GM15510 (cell line): ENCODE results near the gene IFNA5.

Experiments used
- POLR2A ChIP-seq: IDR thresholded peaks from 3 replicates; pipeline ENCODE4 v1.6.1; 2011; ENCODE audit warnings: borderline replicate concordance; ENCODE audit not compliant: insufficient read length; ENCODE audit errors: extremely low read depth

The IFNA5 gene

GRCh38 chr9:21305213-21305612 lies at the start of gene IFNA5:
IFNA5 (minus strand) TSS chr9:21305313; CDS start chr9:21305256, 57 bp downstream.
- no peak for TF ChIP-seq POLR2A

DNA sequence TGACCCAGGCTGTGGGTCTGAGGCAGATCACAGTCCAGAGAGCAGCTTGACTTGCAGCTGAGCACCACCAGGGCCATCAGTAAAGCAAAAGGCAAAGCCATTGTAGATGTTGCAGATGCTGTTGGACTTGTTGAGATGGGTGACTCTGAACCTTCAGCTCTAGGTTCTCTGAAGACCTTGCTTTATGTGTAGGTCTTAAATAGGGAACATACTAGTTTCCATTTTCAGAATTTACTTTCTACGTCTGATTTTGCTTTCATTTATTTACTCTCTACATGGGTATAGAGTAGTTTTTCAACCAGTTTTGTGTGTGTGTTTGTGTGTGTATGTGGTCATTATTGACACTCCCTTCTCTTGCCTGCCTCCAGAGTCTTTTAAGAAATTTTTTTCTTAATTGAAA lies 45.7 kb upstream of the IFNA5 start, which contains the start of gene IFNA6:
IFNA6 (minus strand) TSS at position 101 of the 400 bp plus-strand sequence; CDS start at position 101, 0 bp downstream.
- TF ChIP-seq POLR2A: no peak

- TF ChIP-seq POLR2A: no peak
Measured at GRCh38 chr9:21348430-21348970, 43.4 kb upstream of the IFNA5 start.

- TF ChIP-seq POLR2A: no peak
Measured at GRCh38 chr9:21340735-21341134, 35.6 kb upstream of the IFNA5 start.

DNA sequence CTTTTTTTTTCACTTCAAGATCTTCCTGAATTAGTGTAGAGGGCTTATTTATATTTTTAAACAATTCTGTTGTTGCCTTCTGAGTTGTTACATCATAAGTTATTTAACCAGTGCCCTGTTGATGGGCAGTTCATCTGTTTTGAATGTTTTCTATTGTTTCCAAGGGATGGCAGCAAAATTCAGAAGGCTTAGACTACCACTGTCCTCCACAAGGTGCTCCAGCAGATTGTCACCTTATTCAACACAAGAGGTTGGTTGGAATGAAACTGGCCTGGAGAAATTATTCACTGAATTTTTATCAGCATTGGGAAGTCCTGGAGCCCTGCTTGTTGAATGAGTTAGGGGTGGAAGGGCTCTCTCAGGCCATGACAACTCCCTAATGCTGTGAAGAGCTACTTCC lies 31.3 kb upstream of the IFNA5 start:
- no peak for TF ChIP-seq POLR2A

- peak; percentile 79 for TF ChIP-seq POLR2A
Measured at GRCh38 chr9:21334701-21335632, 29.9 kb upstream of the IFNA5 start, which contains the start of gene KLHL9. KLHL9 (minus strand) TSS chr9:21335404; CDS start chr9:21334859, 545 bp downstream.

DNA sequence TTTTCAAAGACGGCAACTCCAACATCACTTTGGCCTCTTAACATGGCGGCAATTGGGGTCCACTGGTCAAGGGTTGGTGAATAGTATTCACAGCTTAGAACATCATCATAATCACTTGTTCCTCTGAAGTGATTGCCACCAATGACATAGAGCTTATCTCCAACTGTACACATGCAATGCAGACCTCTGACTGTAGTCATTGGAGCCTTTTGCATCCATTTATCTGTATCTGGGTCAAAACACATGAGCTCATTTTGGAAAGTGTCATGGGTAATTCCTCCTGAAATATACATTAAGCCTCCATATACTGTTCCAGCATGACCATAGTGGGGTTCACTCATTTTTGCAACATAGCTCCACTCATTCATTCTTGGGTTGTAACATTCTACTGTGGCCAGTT lies 28.1 kb upstream of the IFNA5 start:
- no peak for TF ChIP-seq POLR2A

GRCh38 chr9:21331676-21332402 lies 26.7 kb upstream of the IFNA5 start:
- no peak for TF ChIP-seq POLR2A

GRCh38 chr9:21326526-21327139 lies 21.5 kb upstream of the IFNA5 start:
- TF ChIP-seq POLR2A: no peak

DNA sequence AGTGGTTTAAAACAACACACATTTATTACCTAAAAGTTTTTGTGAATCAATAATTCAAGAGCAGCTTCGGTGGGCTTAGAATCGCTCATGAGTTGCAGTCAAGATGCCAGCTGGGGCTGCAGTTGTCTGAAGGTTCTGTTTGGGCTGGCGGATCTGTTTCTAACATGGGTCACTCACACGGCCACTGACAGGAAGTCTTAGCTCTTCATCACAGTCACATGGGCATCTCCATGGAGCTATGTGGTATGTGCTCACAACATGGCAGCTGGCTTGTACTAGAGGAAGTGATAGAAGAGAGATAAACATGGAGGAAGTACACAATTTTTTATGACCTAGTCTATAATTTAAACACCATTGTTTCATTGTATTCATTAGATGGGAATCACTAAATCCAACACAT lies 18.9 kb upstream of the IFNA5 start:
- TF ChIP-seq POLR2A: no peak

- TF ChIP-seq POLR2A: no peak
Measured at GRCh38 chr9:21322911-21323461, 17.9 kb upstream of the IFNA5 start.

DNA sequence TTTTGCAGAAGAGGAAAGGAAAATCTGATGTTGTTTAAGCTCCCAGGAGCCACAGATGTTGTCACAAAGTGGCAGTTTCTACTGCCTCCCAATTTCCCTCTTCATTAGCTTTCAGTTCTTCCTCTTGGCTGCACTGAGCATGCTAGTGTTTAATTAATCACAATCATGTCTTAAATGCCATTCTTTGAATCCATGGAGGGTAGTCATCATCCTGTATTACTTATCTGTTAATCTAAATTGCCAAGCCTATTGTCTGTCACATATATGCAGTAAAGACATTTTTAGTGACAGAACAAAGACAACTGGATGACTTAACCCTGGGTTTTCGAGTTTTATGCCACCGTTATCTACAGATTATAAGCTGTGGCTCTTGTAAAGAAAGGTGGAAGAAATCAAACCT lies 15.4 kb upstream of the IFNA5 start:
- no peak for TF ChIP-seq POLR2A

- no peak for TF ChIP-seq POLR2A
Measured at GRCh38 chr9:21317956-21318923, 13.1 kb upstream of the IFNA5 start.
